ENCODE data around the gene MAGOH. TPM values are rescaled to one million over a fixed set of nuclear protein-coding genes. Genes with fewer than 3 reads are reported as not detected.

MAGOH gene
- total RNA-seq, 1 donor from 2014 or later, result 109 TPM

DNA sequence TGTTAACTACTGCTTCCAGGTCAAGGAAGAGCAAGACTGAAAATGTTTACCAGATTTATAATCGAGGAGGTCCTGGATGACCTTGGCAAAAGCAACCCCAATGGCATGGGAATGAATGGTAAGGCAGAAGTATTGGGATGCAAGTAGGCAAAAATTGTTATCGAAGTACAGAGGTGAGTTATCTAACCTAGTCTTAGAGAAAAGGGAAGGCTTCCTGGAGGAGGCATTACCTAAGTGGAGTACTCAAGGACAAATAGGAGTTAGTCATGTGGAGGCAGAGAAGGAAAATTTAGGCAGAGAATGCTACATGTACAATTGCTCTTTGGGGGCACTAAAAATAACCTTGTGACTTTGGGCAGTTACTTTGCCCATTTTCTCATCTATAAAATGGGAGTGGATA is 3.5 kb upstream of the MAGOH start:
- Mint-ChIP-seq H3K9me3 (no peaks in the 10 kb centered on the region), H3K27ac (no peak overlapping the region), H3K36me3 (peaks cover 5% of the 10 kb centered on the region), H3K4me3 (no peak overlapping the region), H3K4me1 (peaks cover 16% of the 10 kb centered on the region), H3K27me3 (ENCODE audit: insufficient read depth, low read depth) (peaks cover 2% of the 10 kb centered on the region)
- Histone ChIP-seq H3K27ac (no peak overlapping the region), H2AFZ (replicated peaks) (no peak overlapping the region), H3K27me3 (peaks cover 3% of the 10 kb centered on the region), H3K36me3 (no peaks in the 10 kb centered on the region), H3K79me2 (ENCODE audit: low read depth) (peaks cover 15% of the 10 kb centered on the region), H3K9me3 (ENCODE audit: low read depth) (no peaks in the 10 kb centered on the region), H4K20me1 (ENCODE audit: low read depth) (no peaks in the 10 kb centered on the region), H3K9ac (no peak overlapping the region), H3K4me3 (no peak overlapping the region), H3F3A (ENCODE audit: low read depth) (peaks cover 14% of the 10 kb centered on the region), H3K4me1 (peaks cover 9% of the 10 kb centered on the region), H3K4me2 (no peak overlapping the region)
- DNase-seq (ENCODE audit: low spot score), result no peak
- TF ChIP-seq CTCF (IDR thresholded peaks at IDR 0.05) (no peak), EZH2phosphoT487 (IDR thresholded peaks at IDR 0.05) (no peak), EZH2 (IDR thresholded peaks at IDR 0.05) (no peak)

DNA sequence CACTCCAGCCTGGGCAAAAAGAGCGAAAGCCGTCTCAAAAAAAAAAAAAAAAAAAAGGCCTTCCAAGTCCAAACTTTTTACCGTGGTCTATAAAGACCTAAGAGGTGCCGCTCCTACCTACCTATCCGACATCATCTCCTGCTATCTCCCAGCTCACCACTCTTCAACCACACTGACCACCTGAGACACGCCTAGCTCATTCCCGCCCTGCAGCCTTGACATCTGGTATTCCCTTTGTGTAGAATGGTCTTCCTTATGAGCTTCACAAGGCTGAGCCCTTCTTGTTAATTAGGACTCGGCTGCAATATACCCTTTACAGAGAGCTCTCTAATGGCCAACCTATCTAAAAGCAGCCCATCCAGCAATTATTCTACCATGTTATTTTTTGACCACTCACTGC is 680 bp downstream of the MAGOH start:
- no peaks in the 10 kb centered on the region for H4K20me1 ChIP-seq (ENCODE audit: low read depth)
- peak overlapping the region; percentile 89 for H3K9ac ChIP-seq
- H3K4me3 ChIP-seq, result peak overlapping the region; percentile 83
- peak; percentile 8 for DNase-seq (ENCODE audit: low spot score)
- H3K9me3 ChIP-seq (ENCODE audit: low read depth), result no peaks in the 10 kb centered on the region
- peak overlapping the region; percentile 87 for H3K4me2 ChIP-seq
- peak overlapping the region; percentile 21 for H3K27ac Mint-ChIP-seq
- no peaks in the 10 kb centered on the region for H3K9me3 Mint-ChIP-seq
- H2AFZ ChIP-seq (replicated peaks), result peak overlapping the region; percentile 73
- no peak overlapping the region for H3K27ac ChIP-seq
- H3F3A ChIP-seq (ENCODE audit: low read depth), result peaks cover 5% of the 10 kb centered on the region
- H3K4me1 Mint-ChIP-seq, result peaks cover 22% of the 10 kb centered on the region
- no peaks in the 10 kb centered on the region for H3K36me3 ChIP-seq
- no peak for TF ChIP-seq EZH2 (IDR thresholded peaks at IDR 0.05)
- TF ChIP-seq CTCF (IDR thresholded peaks at IDR 0.05), result no peak
- TF ChIP-seq EZH2phosphoT487 (IDR thresholded peaks at IDR 0.05), result no peak
- peaks cover 2% of the 10 kb centered on the region for H3K27me3 Mint-ChIP-seq (ENCODE audit: insufficient read depth, low read depth)
- peaks cover 9% of the 10 kb centered on the region for H3K36me3 Mint-ChIP-seq
- H3K4me1 ChIP-seq, result peaks cover 9% of the 10 kb centered on the region
- peaks cover 34% of the 10 kb centered on the region for H3K79me2 ChIP-seq (ENCODE audit: low read depth)
- H3K4me3 Mint-ChIP-seq, result peak overlapping the region; percentile 90
- H3K27me3 ChIP-seq, result peaks cover 3% of the 10 kb centered on the region

- Mint-ChIP-seq H3K27me3 (ENCODE audit: insufficient read depth, low read depth) (no peaks in the 10 kb centered on the region), H3K27ac (peak overlapping the region; percentile 98), H3K9me3 (no peaks in the 10 kb centered on the region), H3K4me3 (peak overlapping the region; percentile 93), H3K4me1 (peaks cover 23% of the 10 kb centered on the region), H3K36me3 (peaks cover 8% of the 10 kb centered on the region)
- Histone ChIP-seq H3K9me3 (ENCODE audit: low read depth) (no peaks in the 10 kb centered on the region), H3K4me1 (peaks cover 10% of the 10 kb centered on the region), H4K20me1 (ENCODE audit: low read depth) (no peaks in the 10 kb centered on the region), H3K27ac (no peak overlapping the region), H3K79me2 (ENCODE audit: low read depth) (peaks cover 16% of the 10 kb centered on the region), H3K4me2 (peak overlapping the region; percentile 89), H2AFZ (replicated peaks) (peak overlapping the region; percentile 28), H3F3A (ENCODE audit: low read depth) (peaks cover 6% of the 10 kb centered on the region), H3K4me3 (peak overlapping the region; percentile 54), H3K27me3 (no peaks in the 10 kb centered on the region), H3K36me3 (no peaks in the 10 kb centered on the region), H3K9ac (peak overlapping the region; percentile 3)
- no peak for TF ChIP-seq CTCF (IDR thresholded peaks at IDR 0.05)
- no peak for TF ChIP-seq EZH2phosphoT487 (IDR thresholded peaks at IDR 0.05)
- no peak for TF ChIP-seq EZH2 (IDR thresholded peaks at IDR 0.05)
- no peak for DNase-seq (ENCODE audit: low spot score)
Observed at GRCh38 chr1:53220962-53221286, 17.4 kb downstream of the MAGOH start.
